GM23338 (cell line): Measurements from ENCODE around the gene PDYN. TPM values are rescaled to one million over a fixed set of nuclear protein-coding genes. Genes with fewer than 3 reads are reported as not detected.

Source experiments
- CREB1 ChIP-seq: fragments of 250-450 bp; sonication (Bioruptor Pico); IDR thresholded peaks from 2 replicates; pipeline ENCODE4 v1.5.0; 2020; ENCODE audit warnings: low read depth, mild to moderate bottlenecking, moderate library complexity
- EZH2phosphoT487 ChIP-seq: fragments of 200-600 bp; sonication (generic); IDR thresholded peaks from one replicate; pipeline ENCODE4 v1.8.1; 2018; ENCODE audit warnings: antibody characterized with exemption; ENCODE audit not compliant: unreplicated experiment
- POLR2AphosphoS5 ChIP-seq: IDR thresholded peaks from 2 replicates; pipeline ENCODE4 v1.6.1; 2016; ENCODE audit warnings: antibody characterized with exemption, low read depth
- STAT1 ChIP-seq: IDR thresholded peaks from one replicate; pipeline ENCODE4 v1.6.1; 2016; ENCODE audit warnings: antibody characterized with exemption; ENCODE audit not compliant: unreplicated experiment
- ZNF114 ChIP-seq: fragments of 250-450 bp; sonication (Bioruptor Pico); IDR thresholded peaks from 2 replicates; pipeline ENCODE4 v1.5.0; 2020; ENCODE audit warnings: mild to moderate bottlenecking, moderate library complexity
- ZNF331 ChIP-seq: fragments of 250-450 bp; sonication (Bioruptor Pico); IDR thresholded peaks from 2 replicates; pipeline ENCODE4 v1.5.0; 2020; ENCODE audit warnings: low read depth, mild to moderate bottlenecking, moderate library complexity
- polyA plus RNA-seq: library from polyadenylated mRNA; unstranded; fragments of >200 nt; fragmentation: Nextera tagmentation; extraction: Ambion mirVana; gene quantifications from 2 replicates; pipeline ENCODE4 v1.2.1, GENCODE V29; 2016
- total RNA-seq: library from RNA; depleted of rRNA; stranded (reverse); fragments of >200 nt; shearing (Covaris generic); gene quantifications from 2 replicates; pipeline ENCODE4 v1.2.3, GENCODE V29; 2014
- TF ChIP-seq, protein P1 (sequence below): fragments of 250-450 bp; sonication (Bioruptor Pico); IDR thresholded peaks from 2 replicates; pipeline ENCODE4 v1.5.0; 2020; ENCODE audit warnings: mild to moderate bottlenecking, moderate library complexity
- TF ChIP-seq, protein P2 (sequence below): IDR thresholded peaks from one replicate; pipeline ENCODE4 v1.6.1; 2018; ENCODE audit warnings: antibody characterized with exemption; ENCODE audit not compliant: unreplicated experiment

Gene PDYN
- total and polyA plus RNA-seq, 2 experiments from 2014 or later: 0.21 to 0.24 TPM

DNA sequence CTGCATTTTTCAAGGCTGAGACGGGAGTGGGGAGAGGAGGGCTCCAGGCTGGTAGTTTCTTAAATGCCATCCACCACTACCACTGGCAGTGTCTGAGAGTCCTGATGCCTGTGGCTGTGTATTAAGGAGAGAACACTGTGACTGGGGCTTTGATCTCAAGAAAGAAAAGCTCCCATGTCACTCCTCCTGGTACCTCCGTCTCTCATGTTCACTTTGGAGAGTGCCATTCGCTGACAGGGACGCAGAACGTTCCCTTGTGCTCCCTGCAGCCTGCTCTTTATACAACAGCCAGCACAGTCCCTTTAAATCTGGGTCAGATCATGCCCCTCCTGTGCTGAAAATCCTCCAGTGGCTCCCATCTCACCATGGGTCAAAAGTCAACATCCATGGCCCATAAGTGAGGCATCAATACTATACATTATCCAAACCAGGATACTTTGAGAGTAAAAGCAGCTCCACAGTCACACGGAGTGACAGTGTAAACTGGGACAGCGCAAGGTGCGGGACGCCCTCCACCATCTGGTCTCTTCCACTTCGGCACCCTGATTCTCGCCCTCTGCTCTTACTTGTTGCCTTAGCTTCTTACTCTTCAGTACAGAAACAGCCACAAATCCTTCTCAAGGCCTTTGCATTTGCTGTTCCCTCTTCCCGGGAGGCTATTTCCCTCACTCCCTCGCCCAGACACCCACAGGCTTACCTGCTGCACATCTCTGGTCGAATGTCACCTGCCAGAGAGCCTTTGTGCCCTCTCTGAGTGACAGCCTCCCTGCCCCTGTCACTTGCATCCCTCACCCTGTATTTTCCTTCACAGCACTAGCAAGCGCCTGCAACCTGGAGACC, 20.0 kb downstream of the PDYN start (continued):
- TF ChIP-seq, protein P1, sequence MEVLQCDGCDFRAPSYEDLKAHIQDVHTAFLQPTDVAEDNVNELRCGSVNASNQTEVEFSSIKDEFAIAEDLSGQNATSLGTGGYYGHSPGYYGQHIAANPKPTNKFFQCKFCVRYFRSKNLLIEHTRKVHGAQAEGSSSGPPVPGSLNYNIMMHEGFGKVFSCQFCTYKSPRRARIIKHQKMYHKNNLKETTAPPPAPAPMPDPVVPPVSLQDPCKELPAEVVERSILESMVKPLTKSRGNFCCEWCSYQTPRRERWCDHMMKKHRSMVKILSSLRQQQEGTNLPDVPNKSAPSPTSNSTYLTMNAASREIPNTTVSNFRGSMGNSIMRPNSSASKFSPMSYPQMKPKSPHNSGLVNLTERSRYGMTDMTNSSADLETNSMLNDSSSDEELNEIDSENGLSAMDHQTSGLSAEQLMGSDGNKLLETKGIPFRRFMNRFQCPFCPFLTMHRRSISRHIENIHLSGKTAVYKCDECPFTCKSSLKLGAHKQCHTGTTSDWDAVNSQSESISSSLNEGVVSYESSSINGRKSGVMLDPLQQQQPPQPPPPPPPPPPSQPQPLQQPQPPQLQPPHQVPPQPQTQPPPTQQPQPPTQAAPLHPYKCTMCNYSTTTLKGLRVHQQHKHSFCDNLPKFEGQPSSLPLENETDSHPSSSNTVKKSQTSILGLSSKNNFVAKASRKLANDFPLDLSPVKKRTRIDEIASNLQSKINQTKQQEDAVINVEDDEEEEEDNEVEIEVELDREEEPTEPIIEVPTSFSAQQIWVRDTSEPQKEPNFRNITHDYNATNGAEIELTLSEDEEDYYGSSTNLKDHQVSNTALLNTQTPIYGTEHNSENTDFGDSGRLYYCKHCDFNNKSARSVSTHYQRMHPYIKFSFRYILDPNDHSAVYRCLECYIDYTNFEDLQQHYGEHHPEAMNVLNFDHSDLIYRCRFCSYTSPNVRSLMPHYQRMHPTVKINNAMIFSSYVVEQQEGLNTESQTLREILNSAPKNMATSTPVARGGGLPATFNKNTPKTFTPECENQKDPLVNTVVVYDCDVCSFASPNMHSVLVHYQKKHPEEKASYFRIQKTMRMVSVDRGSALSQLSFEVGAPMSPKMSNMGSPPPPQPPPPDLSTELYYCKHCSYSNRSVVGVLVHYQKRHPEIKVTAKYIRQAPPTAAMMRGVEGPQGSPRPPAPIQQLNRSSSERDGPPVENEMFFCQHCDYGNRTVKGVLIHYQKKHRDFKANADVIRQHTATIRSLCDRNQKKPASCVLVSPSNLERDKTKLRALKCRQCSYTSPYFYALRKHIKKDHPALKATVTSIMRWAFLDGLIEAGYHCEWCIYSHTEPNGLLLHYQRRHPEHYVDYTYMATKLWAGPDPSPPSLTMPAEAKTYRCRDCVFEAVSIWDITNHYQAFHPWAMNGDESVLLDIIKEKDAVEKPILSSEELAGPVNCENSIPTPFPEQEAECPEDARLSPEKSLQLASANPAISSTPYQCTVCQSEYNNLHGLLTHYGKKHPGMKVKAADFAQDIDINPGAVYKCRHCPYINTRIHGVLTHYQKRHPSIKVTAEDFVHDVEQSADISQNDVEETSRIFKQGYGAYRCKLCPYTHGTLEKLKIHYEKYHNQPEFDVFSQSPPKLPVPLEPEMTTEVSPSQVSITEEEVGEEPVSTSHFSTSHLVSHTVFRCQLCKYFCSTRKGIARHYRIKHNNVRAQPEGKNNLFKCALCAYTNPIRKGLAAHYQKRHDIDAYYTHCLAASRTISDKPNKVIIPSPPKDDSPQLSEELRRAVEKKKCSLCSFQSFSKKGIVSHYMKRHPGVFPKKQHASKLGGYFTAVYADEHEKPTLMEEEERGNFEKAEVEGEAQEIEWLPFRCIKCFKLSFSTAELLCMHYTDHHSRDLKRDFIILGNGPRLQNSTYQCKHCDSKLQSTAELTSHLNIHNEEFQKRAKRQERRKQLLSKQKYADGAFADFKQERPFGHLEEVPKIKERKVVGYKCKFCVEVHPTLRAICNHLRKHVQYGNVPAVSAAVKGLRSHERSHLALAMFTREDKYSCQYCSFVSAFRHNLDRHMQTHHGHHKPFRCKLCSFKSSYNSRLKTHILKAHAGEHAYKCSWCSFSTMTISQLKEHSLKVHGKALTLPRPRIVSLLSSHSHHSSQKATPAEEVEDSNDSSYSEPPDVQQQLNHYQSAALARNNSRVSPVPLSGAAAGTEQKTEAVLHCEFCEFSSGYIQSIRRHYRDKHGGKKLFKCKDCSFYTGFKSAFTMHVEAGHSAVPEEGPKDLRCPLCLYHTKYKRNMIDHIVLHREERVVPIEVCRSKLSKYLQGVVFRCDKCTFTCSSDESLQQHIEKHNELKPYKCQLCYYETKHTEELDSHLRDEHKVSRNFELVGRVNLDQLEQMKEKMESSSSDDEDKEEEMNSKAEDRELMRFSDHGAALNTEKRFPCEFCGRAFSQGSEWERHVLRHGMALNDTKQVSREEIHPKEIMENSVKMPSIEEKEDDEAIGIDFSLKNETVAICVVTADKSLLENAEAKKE (CRISPR knock-in tag): no peak
- TF ChIP-seq, protein P2, sequence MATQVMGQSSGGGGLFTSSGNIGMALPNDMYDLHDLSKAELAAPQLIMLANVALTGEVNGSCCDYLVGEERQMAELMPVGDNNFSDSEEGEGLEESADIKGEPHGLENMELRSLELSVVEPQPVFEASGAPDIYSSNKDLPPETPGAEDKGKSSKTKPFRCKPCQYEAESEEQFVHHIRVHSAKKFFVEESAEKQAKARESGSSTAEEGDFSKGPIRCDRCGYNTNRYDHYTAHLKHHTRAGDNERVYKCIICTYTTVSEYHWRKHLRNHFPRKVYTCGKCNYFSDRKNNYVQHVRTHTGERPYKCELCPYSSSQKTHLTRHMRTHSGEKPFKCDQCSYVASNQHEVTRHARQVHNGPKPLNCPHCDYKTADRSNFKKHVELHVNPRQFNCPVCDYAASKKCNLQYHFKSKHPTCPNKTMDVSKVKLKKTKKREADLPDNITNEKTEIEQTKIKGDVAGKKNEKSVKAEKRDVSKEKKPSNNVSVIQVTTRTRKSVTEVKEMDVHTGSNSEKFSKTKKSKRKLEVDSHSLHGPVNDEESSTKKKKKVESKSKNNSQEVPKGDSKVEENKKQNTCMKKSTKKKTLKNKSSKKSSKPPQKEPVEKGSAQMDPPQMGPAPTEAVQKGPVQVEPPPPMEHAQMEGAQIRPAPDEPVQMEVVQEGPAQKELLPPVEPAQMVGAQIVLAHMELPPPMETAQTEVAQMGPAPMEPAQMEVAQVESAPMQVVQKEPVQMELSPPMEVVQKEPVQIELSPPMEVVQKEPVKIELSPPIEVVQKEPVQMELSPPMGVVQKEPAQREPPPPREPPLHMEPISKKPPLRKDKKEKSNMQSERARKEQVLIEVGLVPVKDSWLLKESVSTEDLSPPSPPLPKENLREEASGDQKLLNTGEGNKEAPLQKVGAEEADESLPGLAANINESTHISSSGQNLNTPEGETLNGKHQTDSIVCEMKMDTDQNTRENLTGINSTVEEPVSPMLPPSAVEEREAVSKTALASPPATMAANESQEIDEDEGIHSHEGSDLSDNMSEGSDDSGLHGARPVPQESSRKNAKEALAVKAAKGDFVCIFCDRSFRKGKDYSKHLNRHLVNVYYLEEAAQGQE: no peak
- TF ChIP-seq ZNF114 (no peak), STAT1 (no peak), EZH2phosphoT487 (no peak), CREB1 (CRISPR knock-in tag) (no peak), POLR2AphosphoS5 (no peak), ZNF331 (no peak)
